A549 treated with DMSO at 1 μM for 4 hours (cell line): Measurements from ENCODE around the gene MAEL. TPM values are rescaled to one million over a fixed set of nuclear protein-coding genes. Genes with fewer than 3 reads are reported as not detected.

Experiments used
- total RNA-seq: library from RNA; stranded (reverse); fragments of 200-300 nt; extraction: Qiagen RNA extraction; gene quantifications from 5 replicates; pipeline ENCODE4 v1.2.3, GENCODE V29; 2022; ENCODE audit warnings: low read depth

The MAEL gene
- not detected in 5 replicates for total RNA-seq

GRCh38 chr1:166988974-166989515 lies at the start of gene MAEL:
MAEL (plus strand) TSS chr1:166989280; CDS start chr1:166989353, 73 bp downstream.

GRCh38 chr1:166975361-166976129 lies 13.5 kb upstream of the MAEL start, which contains the start of gene ILDR2:
ILDR2 (minus strand) TSS chr1:166975540; CDS start chr1:166975268, 272 bp downstream.

Other genes starting within 250 kb of the MAEL start
- gene POGK, start 149.8 kb upstream of the MAEL start, total RNA-seq, result 27.0 to 33.8 TPM (median 29.5 TPM) in 5 replicates
- 11.0 to 14.4 TPM (median 13.9 TPM) in 5 replicates for gene TADA1, start 113.0 kb upstream of the MAEL start, total RNA-seq
- gene ILDR2, start 13.7 kb upstream of the MAEL start, total RNA-seq, result 0.02 to 0.08 TPM (median 0.04 TPM) in 4 of 5 replicates, not detected in the other
- not detected in 5 replicates for gene GPA33, start 101.1 kb downstream of the MAEL start, total RNA-seq
- not detected in 5 replicates for gene STYXL2, start 104.8 kb downstream of the MAEL start, total RNA-seq
- gene POU2F1, start 231.6 kb downstream of the MAEL start, total RNA-seq, result 3.5 to 5.2 TPM (median 4.3 TPM) in 5 replicates